ENCODE data around the gene GNB1L.

GNB1L gene

GRCh38 chr22:19809741-19810140 is 44.9 kb downstream of the GNB1L start:
- no peak for DNase-seq (ENCODE audit: low read depth, low spot score)

DNA sequence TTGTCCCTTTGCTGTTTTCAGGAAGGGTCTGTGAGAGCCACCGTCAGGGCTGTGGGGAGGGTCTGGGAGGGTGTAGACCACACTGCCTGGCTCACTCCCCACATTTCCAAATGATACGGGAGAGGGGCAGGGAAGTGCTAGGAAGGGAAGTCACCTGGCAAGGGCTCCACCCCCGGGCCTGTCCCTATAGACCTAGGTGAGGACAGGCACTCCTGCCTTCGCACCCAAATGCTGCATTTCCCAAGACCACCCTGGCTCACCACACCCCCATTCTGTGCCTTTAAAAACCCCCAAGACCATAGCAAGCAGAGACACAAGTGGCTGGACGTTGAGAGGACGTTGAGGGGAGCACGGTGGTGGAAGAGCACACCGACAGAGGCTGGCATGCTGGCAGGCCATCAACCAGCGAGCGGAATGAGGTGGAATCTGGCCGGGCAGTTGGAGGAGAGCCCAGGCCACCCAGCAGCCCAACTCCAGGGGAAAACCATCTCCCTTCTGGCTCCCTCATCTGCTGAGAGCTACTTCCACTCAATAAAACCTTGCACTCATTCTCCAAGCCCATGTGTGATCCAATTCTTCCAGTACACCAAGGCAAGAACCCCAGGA is 45.7 kb downstream of the GNB1L start:
- no peak for DNase-seq (ENCODE audit: low read depth, low spot score)

GRCh38 chr22:19807914-19808872 is 46.5 kb downstream of the GNB1L start:
- DNase-seq (ENCODE audit: low read depth, low spot score), result no peak

DNA sequence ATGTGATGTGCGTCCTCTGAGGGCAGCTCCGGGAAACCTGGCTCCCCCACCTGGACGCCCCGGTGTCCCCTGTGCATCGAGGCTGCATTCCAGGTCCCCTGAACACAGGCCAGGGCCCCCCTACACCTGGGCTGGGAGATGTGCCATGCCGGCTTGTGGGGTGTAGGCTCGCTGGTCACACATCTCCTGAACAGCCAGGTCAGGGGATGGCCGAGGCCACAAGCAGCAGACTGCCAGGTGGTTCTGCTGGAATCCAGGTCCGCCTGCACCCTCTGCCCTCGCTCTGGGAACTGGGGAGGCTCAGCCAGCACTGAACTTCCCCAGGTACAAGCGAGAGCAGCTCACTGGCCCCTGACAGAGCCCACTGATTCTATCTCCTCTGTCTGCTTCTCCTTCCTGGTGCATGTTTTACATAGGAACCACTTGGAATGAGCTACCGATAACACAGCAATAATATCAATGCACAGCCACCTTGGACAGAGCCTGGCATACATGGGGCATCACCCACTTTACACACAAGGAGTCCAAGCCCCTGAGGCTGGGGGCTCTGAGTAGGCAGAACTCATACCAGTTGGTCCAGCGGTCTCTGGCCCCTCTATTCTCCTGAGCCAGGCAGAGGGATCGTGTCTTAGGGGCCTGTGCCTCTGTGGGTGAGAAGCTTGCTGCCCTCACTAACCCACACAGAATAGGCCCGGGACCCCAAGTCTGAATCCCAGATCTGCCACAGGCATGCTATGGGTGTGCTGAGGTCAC is 47.3 kb downstream of the GNB1L start:
- DNase-seq (ENCODE audit: low read depth, low spot score), result no peak

GRCh38 chr22:19806213-19807160 is 48.2 kb downstream of the GNB1L start:
- DNase-seq (ENCODE audit: low read depth, low spot score), result no peak

- DNase-seq (ENCODE audit: low read depth, low spot score), result no peak
These were observed 48.9 kb downstream of the GNB1L start for GRCh38 chr22:19805821-19806212.

DNA sequence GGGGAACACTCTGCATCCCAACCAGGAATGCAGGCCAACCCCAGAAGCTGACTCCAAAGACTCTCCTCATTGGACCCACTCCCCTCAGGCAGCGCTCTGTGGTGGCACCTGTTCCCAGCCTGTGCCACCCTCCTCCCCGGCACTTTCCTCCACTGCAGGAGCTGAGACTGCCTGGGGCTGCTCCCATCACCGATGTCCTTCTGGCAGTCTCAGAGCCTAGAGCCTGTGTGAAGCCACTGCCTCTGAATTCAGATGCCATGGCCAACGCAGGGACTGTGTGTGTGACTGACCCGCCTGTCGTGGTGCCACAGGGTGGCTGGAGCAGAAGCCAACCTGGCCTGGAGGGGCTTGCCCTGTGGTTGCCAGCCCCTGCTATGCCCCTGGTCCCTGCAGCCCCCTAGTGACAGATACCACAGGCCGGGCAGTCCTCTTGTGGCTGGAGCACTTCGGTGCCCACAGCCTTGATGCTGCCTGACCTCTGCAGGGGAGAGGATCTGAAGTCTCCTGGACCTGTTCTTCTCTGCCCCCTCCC is 50.9 kb downstream of the GNB1L start:
- DNase-seq (ENCODE audit: low read depth, low spot score), result no peak

DNA sequence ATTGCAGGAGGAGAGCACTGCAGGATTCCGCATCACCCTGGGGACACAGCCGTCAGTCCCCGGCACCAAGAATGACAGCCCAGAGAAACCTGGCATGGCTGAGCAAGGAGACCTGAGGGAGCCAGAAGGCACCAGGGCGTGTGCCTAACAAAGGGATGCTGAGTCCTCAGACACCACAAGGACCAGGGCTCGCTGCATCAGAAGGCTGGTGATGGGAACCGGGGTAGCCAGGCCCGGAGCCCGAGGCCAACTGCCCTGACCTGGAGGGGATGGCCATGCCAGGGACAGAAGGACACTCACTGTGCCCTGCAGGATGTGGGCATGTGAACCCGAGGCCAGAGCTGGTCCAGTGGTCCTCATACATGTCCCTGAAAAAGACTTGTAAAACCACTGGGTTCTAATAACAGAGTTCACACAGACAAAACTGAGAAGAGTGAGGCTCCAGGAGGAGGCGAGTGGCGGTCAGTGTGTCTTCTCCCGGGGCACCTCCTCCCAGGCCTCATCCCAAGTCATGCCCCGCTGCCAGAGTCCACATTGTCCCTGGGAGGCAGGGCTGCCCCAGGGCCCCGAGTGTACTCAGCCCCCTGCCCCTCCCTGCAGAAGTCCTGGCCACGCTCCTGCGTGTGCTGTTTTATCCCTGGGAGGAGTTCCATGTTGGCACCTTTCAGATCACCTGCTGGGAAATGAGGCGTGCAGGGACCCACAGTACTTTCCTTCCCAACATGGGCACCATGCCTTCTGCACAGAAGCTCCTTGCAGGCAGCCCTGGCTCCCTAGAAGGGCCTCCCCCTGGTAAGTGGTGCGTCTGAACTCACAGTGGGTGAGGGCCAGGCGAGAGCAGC is 51.6 kb downstream of the GNB1L start:
- DNase-seq (ENCODE audit: low read depth, low spot score), result no peak

DNA sequence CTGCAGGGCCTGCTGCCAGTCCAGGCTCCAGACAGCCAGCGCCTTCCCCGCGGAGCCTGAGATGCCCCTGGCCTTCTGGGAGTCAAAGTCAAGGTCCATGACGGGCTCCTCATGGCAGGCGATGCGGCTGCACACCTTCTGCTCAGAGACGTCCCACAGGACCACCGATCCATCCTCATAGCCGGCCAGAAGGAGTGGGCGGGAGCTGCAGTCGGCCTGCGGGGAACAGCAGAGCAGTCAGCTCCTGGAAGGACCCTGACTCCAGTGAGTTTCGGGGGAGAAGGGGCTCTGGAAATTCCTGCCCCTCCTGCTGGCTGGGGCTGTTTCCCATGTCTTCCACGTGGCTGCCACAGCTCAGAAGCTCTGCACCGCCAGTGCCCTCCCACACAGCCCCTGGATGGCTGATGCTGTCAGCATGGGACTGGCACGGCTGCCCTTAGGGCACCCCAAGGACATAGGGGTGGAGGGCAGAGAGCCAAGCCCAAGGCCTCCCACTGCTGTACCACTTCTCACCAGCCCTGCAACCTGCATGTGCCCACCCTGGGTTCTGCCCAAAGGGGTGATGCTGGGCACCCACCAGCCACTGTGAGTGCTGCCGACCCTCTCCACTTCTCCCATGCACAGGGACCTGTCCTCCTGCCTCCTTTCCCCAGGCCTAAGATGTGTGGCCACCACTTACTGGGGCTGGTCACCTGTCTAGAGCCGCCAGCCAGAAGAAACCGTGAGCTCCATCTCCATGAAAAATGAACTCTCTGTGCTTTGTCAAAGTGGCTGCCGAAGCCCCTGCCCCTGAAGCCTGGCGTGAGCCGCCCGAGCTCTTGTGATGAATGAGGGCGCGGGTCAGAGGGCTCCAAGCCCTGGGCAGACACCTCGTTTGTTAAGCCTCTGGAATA is 52.4 kb downstream of the GNB1L start:
- no peak for DNase-seq (ENCODE audit: low read depth, low spot score)

- DNase-seq (ENCODE audit: low read depth, low spot score), result no peak
These were observed 53.2 kb downstream of the GNB1L start for GRCh38 chr22:19801340-19802000.

DNA sequence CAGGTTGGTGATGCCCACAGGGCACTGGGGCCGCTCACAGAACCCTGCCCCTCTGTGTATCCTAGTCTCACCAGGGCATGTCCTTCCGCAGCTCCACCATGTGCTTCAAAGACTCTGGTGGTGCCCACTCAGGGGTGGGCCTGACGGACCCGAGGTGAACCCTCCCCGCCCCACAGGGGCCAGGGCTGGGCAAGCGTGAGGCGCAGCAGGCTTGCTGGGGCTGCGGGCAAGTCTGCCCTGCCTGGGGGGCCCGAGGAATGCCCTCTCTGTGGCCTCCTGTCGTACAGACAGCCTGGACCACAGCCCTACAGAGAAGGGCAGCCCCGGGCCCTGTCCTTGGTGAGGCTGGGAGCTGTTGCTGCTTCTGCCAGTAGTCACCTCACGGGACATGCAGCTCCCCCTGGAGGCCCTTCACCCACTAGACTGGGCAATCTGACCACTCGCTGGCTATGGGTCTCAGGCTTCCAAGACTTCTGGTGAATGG is 53.9 kb downstream of the GNB1L start:
- DNase-seq (ENCODE audit: low read depth, low spot score), result no peak

- DNase-seq (ENCODE audit: low read depth, low spot score), result no peak
These were observed 54.4 kb downstream of the GNB1L start for GRCh38 chr22:19800306-19800705.

- DNase-seq (ENCODE audit: low read depth, low spot score), result no peak
These were observed 55.1 kb downstream of the GNB1L start for GRCh38 chr22:19799322-19800190.

DNA sequence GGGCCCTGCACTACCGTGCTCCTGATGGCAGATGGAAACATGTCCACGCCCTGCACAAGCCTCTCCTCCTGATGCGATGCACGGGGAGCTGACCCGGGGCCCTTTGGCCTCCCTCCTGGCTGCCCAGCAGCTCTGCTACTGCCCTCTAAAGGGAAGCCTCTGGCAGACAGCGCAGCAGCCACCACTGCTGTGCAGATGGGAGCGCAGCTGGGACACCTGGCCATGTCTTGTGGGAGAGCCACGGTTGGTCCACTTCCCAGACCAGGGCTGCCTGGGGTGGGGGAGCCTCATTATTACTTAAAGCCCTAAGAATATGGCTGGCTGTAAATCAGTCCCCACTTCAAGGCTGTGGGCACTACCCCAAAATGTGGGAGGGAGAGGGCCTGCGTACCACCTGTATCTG is 55.8 kb downstream of the GNB1L start:
- DNase-seq (ENCODE audit: low read depth, low spot score), result no peak

- DNase-seq (ENCODE audit: low read depth, low spot score), result no peak
These were observed 56.5 kb downstream of the GNB1L start for GRCh38 chr22:19798003-19798665.

DNA sequence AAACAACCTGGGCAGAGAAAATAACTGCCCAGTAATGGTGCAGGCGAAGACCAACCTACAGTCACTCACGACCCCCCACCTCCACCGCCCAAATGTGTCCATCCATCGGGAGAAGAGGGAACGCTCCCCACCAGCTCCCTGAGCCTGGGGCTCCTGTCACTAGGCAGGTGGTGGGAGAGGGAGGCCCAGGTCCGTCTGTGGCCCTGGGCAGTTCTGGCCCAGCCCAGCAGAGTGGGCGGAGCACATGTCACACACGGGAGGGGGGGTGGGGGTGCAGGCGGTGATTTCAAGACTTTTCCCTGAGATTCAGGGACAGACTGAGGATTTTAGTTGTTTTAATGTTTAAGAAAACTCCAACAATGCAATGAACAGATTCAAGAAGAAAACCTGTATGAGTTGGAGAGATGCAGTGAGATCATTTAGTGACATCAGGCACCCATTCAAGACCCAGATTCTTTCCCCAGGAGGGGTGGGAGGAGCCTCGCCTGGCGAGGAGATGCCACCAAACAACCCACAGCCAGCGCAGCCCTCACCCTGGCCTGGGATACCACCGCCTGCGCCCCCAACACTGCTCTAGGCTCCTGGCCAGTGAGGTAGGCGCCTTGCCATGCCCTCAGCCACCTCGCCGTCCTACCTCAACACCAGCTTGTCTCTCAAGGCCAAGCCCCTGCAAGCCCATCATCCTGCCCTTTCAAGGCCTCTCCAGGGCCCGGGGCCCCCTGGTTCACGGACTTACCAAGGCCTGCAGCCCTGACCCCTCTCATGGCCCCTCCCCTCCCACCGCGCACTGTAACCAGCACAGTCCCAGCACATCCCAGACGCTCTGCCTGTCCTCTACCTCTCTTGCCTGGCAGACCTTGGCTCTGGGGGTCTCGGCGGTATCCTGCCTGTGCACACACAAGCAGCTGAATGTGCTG is 57.3 kb downstream of the GNB1L start:
- no peak for DNase-seq (ENCODE audit: low read depth, low spot score)
